IPS DF 4.7 (cell line): ENCODE results near the gene CAPN5.

Source experiments
- DNase-seq: peaks from one replicate; pipeline ENCODE4 v3.0.0-alpha.2; 2013; ENCODE audit warnings: low spot score; ENCODE audit errors: extremely low read depth

The CAPN5 gene

DNA sequence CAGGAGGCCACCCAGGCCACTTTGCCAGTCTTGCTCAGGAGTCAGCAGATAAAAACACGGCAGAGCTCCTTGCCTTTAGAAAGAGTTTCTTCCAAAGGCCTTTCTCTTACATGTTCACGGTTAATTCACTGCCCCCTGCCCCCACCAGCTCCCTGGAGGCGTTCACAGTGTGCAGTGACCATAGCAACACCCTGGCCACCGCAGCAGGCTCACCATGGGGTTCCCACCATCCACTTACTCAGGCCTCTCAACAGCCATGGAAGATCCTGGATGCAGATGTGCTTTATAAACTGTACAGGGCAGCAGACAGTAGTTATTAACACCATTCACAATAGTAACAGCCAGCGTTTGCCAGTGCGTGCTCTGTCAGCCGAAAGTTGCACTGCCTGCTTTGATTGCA is 50.7 kb downstream of the CAPN5 start:
- DNase-seq, result no peak

DNA sequence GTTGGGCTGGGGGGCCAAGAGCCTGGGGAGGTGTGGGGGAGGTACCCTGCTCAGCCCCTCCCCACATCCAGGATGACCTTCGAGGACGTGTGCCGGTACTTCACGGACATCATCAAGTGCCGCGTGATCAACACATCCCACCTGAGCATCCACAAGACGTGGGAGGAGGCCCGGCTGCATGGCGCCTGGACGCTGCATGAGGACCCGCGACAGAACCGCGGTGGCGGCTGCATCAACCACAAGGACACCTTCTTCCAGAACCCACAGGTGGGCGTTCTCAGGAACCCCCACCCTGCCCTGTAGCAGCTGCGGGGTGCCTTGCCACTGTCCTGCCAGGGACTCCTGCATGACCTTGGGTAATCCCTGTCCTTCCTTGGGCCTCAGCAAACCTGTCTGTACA is 51.3 kb downstream of the CAPN5 start:
- DNase-seq, result no peak

DNA sequence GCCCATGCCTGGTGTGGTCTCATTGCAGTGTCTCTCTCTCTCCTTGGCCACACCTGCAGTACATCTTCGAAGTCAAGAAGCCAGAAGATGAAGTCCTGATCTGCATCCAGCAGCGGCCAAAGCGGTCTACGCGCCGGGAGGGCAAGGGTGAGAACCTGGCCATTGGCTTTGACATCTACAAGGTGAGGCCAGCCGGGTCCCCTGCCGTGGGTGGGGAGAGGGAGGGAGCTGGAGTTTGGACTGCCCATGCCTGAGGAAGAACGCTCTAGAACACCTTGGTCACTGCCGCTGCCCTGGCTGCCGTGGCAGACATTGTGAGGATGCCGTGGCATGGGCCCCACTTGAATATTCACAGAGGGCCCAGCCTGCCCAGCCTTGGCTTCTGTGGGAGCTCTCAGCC is 52.2 kb downstream of the CAPN5 start:
- no peak for DNase-seq

DNA sequence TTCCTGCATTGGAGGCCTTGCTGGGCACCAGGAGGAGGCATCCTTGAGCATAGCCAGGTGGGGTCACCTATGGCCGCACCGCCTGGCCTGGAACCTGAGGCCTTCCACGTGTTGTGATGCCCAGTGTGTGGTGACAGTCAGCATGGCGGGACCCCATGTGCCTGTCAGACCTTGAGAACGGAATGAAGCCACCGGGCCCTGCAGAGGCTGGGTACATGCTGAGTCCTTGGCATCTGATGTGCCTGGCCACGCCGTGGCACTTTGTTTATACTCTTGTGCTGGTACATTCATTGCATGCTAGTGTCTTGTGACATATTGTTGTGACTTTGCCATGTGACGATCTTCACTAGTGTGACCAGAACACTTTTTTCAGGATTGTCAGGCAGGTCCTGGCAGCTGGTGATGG is 52.8 kb downstream of the CAPN5 start:
- no peak for DNase-seq

DNA sequence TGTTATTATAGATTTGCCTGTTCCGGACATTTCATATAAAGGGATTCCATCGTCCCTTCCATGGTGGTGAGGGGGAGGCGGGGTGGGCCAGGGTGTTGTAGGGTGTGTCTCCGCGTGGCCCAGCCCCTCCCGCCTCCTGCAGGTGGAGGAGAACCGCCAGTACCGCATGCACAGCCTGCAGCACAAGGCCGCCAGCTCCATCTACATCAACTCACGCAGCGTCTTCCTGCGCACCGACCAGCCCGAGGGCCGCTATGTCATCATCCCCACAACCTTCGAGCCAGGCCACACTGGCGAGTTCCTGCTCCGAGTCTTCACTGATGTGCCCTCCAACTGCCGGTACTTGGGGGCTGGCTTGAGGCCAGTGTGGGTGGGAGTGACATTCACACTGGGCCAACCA is 53.8 kb downstream of the CAPN5 start:
- no peak for DNase-seq

DNA sequence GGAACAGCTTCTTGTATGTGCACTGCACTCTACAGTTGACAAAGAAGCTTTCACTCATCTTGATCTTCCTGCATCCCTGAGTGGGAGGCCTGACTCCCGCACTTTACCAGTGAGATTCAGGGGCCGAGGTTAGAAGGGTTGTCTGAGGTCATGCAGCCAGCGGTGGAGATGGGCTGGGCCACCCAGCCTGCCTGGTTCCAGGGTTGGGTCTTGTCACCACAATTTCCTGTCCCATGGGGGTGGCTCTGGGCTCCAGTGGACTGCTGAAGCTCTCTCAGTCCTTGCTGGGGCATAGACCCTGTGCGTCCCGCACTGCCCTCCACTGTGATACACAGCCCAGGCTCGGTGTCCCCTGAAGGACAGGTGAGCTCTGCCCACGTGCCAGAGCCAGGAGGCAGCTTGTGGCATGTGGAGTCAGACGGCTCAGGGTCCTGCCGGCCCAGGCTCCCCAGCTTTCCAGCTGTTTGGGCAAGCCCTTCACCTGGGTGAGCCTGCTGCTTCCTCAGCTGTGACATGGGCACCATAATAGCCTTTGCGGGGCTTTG is 54.4 kb downstream of the CAPN5 start:
- DNase-seq, result no peak

DNA sequence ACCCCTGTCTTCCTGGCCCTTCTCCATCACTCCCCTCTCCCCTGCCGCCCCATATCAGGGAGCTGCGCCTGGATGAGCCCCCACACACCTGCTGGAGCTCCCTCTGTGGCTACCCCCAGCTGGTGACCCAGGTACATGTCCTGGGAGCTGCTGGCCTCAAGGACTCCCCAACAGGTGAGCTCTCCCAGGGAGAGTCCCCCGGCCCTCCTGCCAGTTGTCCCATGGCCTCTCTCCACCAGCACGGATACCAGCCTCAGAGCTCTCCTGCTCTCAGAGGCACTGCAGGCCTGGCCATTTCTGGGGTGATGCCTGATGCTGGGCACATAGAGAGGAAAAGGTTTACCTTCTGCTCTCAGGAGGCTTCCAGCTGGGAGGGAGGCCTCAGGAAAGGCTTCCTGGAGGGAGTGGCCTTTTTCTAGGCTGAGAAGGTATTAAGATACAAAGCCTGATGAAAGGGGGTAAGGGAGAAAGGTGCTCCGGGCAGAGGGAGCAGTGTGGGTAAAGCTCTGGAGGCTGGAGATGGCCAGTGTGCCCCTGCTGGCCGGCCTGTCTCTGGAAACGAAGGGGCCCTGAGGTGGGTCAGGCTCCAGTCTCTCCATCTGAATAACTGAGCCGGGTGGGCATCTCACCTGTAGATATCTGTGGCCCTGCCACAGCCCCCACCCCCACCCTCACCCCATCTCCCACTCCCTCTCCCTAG is 55.3 kb downstream of the CAPN5 start:
- DNase-seq, result no peak

DNA sequence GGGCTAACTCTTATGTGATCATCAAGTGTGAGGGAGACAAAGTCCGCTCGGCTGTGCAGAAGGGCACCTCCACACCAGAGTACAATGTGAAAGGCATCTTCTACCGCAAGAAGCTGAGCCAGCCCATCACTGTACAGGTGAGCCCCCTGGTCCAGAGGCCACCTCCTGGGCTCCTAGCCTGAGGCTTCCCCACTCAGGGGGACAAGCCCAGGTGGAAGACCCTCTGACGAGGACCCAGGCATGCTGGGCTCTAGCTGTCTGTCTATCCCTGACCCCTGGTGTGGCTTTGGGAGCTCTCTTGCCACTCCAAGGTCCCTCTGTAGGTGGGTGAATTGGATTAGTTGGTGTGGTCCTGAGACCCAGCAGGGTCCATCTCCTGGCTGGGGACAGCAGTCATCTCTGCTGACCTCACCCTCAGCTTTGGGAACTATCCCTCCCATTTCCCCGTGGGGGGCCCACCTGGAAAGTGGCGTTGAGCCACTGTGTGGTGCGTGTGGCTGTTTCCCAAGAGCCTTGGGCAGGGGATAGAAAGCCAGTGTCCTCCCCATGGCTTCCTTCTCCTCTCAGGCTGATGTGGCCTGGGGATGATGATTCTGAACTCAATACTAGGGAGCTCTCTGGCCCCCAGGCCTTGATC is 55.9 kb downstream of the CAPN5 start:
- no peak for DNase-seq

DNA sequence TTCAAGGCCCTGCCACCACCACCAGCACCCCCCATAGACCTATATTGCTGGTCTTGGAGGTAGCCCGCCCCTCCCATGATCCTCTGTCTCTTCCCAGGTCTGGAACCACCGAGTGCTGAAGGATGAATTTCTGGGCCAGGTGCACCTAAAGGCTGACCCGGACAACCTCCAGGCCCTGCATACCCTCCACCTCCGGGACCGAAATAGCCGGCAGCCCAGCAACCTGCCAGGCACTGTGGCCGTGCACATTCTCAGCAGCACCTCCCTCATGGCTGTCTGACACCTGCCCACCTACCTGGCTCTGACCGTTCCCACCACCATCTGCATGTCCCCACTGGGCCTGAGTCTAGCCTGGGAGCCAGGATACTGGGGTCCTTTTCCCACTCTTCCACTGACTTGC is 56.8 kb downstream of the CAPN5 start:
- no peak for DNase-seq

DNA sequence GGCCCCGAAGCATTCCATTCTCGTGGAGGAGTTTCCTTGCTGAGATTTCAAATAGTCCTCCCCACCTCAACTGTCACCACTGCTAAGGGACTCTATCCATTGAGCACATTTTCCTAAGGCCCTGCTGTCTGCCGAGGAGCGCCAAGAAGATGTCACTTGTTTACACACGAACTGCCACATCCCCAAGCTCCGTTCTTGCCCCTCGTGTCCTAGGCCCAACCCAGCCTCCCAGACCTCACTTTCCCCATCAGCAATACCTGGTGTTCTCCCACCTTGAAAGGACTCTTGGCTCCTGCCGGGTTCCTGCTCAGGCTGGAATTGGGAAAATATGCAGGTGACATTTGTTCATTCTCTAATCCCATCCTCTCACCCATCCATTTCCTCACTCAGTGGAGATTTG is 57.3 kb downstream of the CAPN5 start:
- DNase-seq, result no peak

DNA sequence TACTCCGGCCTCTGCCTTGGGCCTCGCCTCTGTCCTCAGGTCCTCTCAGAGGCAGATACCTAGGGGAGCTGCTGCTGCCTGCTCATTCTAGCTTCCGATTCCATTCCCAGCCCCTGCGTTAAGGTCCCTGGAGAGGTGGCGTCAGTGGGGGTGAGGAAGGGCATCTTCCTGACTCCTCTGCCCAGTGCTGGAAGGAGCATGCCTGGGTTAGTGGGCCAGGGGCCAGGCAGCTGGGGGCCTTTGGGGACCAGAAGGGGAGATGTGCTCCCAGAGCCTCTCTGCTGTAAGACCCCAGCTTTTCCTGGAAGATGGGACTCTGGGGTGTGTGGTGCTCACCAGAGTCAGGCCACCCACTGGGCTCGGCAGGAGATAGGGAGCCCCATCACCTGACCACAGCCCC is 57.7 kb downstream of the CAPN5 start:
- no peak for DNase-seq

DNA sequence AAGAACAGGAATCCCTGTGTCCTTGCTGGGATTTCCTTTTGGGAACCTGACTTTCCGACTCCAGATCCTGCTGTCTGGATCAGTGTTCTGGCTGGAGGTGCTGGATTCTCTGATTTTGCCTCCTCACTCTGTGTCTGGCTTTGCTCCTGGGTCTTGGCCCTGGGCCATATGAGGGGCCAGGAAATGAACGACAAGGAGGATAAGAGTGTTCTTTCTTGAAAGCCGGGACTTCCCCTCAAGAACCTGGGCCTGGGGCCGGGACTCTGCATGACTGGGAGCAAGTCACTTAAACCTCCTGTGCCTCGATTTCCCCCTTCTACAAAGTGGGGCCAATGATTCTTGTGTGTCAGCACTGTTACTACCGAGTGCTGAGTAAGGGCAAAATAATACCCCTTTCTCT is 58.4 kb downstream of the CAPN5 start:
- DNase-seq, result no peak

DNA sequence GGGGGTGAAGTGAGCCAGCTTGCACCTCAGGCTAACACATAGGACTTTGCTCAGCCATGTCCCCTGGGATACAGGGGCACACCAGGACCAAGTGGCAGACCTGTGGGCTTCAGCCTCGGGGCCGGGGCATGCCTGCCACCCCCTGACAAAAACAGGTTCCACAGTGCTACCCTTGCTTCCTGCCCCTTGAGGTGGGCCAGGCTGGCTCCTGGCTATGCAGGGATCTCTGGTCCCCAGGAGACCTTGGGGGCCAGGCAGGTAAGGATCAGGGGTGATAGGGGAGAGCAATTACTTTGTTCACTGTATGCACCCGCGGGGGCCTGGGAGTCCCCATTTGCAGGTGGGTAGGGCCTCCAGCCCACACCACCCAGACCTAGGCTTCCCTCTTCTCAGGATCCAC is 58.9 kb downstream of the CAPN5 start:
- no peak for DNase-seq

DNA sequence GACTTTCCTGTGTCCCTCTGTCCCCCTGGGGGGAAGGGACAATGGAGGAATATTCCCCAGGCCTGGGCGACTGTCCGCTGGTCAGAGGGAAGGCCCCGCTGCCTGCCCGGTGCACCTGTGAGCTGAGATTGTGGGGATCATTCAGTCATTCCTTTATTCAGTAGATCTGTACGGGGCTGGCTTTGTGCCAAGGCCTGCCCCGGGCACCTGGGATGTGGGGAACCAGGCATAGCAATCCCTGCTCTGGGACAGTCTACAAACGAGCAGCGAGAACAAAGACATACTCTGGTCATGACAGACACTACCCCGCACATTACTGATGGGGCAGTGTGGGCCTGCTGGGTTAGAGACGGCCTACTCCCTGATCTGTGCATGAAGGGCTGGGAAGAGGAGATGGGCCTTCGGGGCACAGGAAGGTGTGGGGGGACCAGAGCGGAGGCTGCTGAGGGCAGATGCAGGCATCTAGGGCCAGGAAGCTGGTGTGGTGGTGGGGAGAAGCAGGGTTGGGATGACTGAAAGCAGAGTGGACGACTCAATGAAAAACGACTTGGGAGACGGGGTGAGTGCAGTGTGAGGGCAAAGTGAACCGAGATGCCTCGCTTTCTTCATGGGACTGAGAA is 59.5 kb downstream of the CAPN5 start:
- DNase-seq, result no peak

DNA sequence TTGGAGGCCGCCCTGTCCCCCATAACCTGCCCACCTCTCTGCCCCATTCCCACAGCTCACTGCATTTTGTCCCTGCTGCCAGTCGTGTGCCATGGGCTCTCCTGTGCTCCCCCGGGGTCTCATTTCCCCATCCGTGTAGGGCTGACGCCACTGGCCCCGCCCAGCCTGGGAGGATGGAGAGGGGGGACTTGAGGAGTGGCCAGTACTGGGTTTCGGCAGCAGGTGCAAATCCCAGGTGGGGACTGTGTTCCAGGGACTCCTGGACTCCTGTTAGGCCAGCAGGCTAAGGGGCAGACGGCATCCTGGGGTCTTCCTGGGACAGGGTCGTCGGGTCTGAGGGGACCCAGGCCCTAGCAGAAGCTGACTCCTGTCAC is 60.1 kb downstream of the CAPN5 start:
- no peak for DNase-seq

DNA sequence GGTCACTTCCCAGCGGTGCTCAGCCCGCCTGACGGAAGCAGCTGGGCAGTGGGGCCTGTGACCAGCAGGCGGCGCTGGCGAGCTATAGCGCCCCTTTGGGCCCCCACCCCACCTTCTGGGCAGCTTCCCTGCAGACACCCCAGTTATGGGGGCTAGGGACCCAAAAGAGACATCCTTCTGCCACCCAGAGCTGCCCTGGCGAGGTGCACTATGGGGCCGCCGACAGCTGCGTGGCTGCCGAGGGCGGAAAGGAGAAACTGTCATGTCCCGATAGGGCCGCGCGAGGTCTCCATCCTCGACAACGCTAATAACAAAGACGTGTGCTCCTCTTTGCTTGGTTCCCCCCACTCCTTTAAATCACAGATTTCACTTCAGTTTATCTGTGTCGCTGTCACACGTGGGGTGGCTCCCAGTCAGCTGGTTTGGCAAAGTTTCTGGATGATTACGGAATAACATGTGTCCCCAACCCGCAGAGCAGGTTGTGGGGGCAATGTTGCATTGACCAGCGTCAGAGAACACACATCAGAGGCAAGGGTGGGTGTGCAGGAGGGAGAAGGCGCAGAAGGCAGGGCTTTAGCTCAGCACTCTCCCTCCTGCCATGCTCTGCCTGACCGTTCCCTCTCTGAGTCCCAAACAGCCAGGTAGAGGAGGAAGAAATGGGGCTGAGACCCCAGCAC is 60.6 kb downstream of the CAPN5 start:
- DNase-seq, result no peak

DNA sequence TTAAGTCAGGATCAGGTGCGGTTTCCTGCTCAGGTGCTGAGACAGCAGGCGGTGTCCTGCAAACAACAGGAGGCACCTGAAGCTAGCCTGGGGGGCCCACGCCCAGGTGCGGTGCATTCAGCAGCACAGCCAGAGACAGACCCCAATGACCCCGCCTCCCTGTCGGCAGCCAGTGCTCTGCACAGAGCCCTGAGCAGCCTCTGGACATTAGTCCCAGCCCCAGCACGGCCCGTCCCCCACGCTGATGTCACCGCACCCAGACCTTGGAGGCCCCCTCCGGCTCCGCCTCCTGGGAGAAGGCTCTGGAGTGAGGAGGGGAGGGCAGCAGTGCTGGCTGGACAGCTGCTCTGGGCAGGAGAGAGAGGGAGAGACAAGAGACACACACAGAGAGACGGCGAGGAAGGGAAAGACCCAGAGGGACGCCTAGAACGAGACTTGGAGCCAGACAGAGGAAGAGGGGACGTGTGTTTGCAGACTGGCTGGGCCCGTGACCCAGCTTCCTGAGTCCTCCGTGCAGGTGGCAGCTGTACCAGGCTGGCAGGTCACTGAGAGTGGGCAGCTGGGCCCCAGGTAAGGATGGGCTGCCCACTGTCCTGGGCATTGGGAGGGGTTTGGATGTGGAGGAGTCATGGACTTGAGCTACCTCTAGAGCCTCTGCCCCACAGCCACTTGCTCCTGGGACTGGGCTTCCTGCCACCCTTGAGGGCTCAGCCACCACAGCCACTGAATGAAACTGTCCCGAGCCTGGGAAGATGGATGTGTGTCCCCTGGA is 61.3 kb downstream of the CAPN5 start, which contains the start of gene MYO7A:
MYO7A (plus strand) TSS at position 327 of the 772 bp plus-strand sequence. CDS start 2,389 bp downstream, outside the sequence.
- no peak for DNase-seq

DNA sequence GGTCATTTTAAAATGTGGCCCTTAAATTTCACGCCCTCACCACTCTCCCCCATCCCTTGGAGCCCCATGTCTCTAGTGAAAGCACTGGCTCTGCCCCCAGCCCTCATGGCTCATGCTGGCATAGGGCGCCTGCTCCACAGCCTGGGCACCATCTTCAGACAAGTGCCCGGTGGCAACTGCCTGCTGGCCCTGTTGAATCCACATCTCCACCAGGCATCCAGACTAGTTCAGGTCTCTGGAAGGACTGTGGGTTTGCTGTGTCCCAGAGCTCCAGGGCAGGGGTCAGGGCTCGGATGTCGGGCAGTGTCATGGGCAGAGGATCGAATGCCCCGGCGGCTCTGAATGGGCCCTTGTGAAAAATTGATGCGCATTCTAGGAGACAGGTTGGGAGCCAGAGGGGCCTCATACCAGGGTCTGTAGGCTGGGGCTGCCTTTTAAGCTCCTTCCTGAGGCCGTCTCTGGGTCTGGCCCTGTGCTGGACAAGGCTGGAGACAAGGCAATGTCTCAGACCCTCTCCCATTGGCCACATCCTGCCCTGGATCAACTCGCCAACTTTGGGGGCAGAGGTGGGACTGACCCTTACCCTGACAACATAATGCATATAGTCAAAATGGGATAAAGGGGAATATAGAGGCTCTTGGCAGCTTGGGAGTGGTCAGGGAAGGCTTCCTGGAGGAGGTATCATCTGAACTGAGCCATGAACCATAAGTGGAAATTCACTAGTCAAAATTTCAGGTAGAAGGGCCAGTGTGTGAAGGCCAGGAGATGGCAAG is 62.5 kb downstream of the CAPN5 start:
- no peak for DNase-seq

DNA sequence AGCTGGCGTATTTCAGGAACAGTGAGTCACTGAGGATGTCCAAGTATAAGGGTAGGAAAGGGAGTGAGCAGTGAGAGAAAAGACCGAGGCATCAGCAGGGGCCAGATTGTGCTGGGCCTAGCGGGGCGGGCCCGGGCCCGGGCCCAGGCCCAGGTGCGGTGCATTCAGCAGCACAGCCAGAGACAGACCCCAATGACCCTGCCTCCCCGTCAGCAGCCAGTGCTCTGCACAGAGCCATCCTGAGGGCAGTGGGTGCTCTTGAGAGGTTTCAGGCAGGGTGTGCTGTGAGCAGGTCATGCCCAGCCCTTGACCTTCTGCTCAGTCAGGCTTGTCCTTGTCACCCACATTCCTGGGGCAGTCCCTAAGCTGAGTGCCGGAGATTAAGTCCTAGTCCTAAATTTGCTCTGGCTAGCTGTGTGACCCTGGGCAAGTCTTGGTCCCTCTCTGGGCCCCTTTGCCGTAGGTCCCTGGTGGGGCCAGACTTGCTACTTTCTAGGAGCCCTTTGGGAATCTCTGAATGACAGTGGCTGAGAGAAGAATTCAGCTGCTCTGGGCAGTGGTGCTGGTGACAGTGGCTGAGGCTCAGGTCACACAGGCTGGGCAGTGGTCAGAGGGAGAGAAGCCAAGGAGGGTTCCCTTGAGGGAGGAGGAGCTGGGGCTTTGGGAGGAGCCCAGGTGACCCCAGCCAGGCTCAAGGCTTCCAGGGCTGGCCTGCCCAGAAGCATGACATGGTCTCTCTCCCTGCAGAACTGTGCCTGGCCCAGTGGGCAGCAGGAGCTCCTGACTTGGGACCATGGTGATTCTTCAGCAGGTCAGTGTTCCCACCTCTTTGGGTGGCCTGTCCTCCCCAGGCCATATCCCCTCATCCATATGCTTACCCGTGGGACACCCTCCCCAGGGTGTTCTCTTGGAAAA is 63.3 kb downstream of the CAPN5 start:
- DNase-seq, result no peak
